Ectodermal cell (in vitro differentiated cells): ENCODE measurements around the gene POU2F1.

Experiments used
- H3K27ac ChIP-seq: 2 replicates; pipeline ENCODE4 v1.7.0; 2013; ENCODE audit warnings: mild to moderate bottlenecking, low read depth, low read length; ENCODE audit not compliant: insufficient read depth, poor library complexity, severe bottlenecking
- H3K27me3 ChIP-seq: 2 replicates; pipeline ENCODE4 v1.7.0; 2013; ENCODE audit warnings: mild to moderate bottlenecking, low read length; ENCODE audit not compliant: insufficient read depth, control insufficient read depth, poor library complexity, severe bottlenecking
- H3K36me3 ChIP-seq: one replicate; pipeline ENCODE4 v1.7.0; 2013; ENCODE audit warnings: low read length; ENCODE audit not compliant: control insufficient read depth, insufficient read depth
- H3K4me1 ChIP-seq: one replicate; pipeline ENCODE4 v1.7.0; 2013; ENCODE audit warnings: low read length; ENCODE audit not compliant: control insufficient read depth, insufficient read depth
- H3K4me3 ChIP-seq: 2 replicates; pipeline ENCODE4 v1.7.0; 2013; ENCODE audit warnings: low read depth, low read length, control low read depth; ENCODE audit not compliant: insufficient read depth
- H3K9me3 ChIP-seq: 2 replicates; pipeline ENCODE4 v1.7.0; 2013; ENCODE audit warnings: mild to moderate bottlenecking, low read length, moderate library complexity; ENCODE audit not compliant: control insufficient read depth
- WGBS, 2 experiments: methylation state at CpG; one replicate each; pipeline ENCODE4 v1.1.7; 2013; ENCODE audit warnings: missing lambda C conversion rate in 2 of 2; 5-methylcytosine and 5-hydroxymethylcytosine counted together

POU2F1 gene

GRCh38 chr1:167330601-167331293, 110.1 kb downstream of the POU2F1 start:
- Histone ChIP-seq H3K9me3 (no peaks in the 10 kb centered on the region), H3K36me3 (no peaks in the 10 kb centered on the region), H3K4me3 (no peak overlapping the region), H3K4me1 (peaks cover 11% of the 10 kb centered on the region), H3K27me3 (no peaks in the 10 kb centered on the region), H3K27ac (no peak overlapping the region)
- 100% methylated on average over 1 of the region's 1 CpG for WGBS, 2 experiments

GRCh38 chr1:167331650-167332049, 111.0 kb downstream of the POU2F1 start:
- Histone ChIP-seq H3K4me3 (no peak overlapping the region), H3K36me3 (no peaks in the 10 kb centered on the region), H3K27me3 (no peaks in the 10 kb centered on the region), H3K9me3 (no peaks in the 10 kb centered on the region), H3K27ac (no peak overlapping the region), H3K4me1 (peaks cover 11% of the 10 kb centered on the region)
- WGBS, 2 experiments = 98 to 100% methylated on average over 2 of the region's 2 CpGs

GRCh38 chr1:167332503-167332902, 111.8 kb downstream of the POU2F1 start:
- H3K36me3 ChIP-seq = no peaks in the 10 kb centered on the region
- no peak overlapping the region for H3K4me3 ChIP-seq
- 87 to 100% methylated on average over 1 of the region's 1 CpG for WGBS, 2 experiments
- H3K27me3 ChIP-seq = no peaks in the 10 kb centered on the region
- peaks cover 11% of the 10 kb centered on the region for H3K4me1 ChIP-seq
- no peaks in the 10 kb centered on the region for H3K9me3 ChIP-seq
- no peak overlapping the region for H3K27ac ChIP-seq

GRCh38 chr1:167333124-167333523, 112.4 kb downstream of the POU2F1 start:
- WGBS, 2 experiments = 94 to 98% methylated on average over 2 of the region's 2 CpGs
- Histone ChIP-seq H3K4me1 (peaks cover 11% of the 10 kb centered on the region), H3K27ac (no peak overlapping the region), H3K4me3 (no peak overlapping the region), H3K27me3 (no peaks in the 10 kb centered on the region), H3K9me3 (no peaks in the 10 kb centered on the region), H3K36me3 (no peaks in the 10 kb centered on the region)

GRCh38 chr1:167333703-167334102, 113.0 kb downstream of the POU2F1 start:
- peaks cover 3% of the 10 kb centered on the region for H3K36me3 ChIP-seq
- H3K4me3 ChIP-seq = no peak overlapping the region
- H3K27ac ChIP-seq = no peak overlapping the region
- peaks cover 5% of the 10 kb centered on the region for H3K4me1 ChIP-seq
- H3K9me3 ChIP-seq = no peaks in the 10 kb centered on the region
- H3K27me3 ChIP-seq = no peaks in the 10 kb centered on the region
- 100% methylated on average over 1 of the region's 1 CpG for WGBS, 2 experiments

- Histone ChIP-seq H3K27ac (no peak overlapping the region), H3K4me3 (no peak overlapping the region), H3K27me3 (no peaks in the 10 kb centered on the region), H3K9me3 (no peaks in the 10 kb centered on the region), H3K4me1 (no peaks in the 10 kb centered on the region), H3K36me3 (peaks cover 3% of the 10 kb centered on the region)
Measured at GRCh38 chr1:167339405-167339804, 118.7 kb downstream of the POU2F1 start.

GRCh38 chr1:167342846-167343245, 122.2 kb downstream of the POU2F1 start:
- peaks cover 3% of the 10 kb centered on the region for H3K4me1 ChIP-seq
- 89 to 92% methylated on average over 3 of the region's 3 CpGs for WGBS, 2 experiments
- peaks cover 3% of the 10 kb centered on the region for H3K36me3 ChIP-seq
- H3K9me3 ChIP-seq = no peaks in the 10 kb centered on the region
- no peaks in the 10 kb centered on the region for H3K27me3 ChIP-seq
- H3K27ac ChIP-seq = no peak overlapping the region
- H3K4me3 ChIP-seq = no peak overlapping the region

DNA sequence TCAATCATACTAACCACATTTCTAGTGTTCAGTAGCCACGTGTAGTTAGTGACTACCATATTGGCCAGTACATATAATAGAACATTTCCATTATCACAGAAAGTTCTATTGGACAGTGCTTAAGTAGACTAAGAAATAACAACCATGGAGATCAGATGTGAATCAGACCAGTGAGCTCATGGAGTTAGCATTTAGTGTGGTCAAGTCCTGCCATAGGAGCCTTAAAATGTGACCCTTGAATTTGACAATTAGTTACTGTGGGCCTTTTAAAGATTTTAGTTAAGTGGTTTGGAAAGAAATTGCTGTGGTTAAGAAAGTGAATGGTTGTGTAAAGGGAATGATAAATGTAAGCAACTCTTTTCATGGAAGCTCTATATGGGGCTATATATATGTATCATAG, 123.4 kb downstream of the POU2F1 start:
- Histone ChIP-seq H3K9me3 (no peaks in the 10 kb centered on the region), H3K4me1 (peaks cover 3% of the 10 kb centered on the region), H3K27me3 (no peaks in the 10 kb centered on the region), H3K36me3 (no peaks in the 10 kb centered on the region), H3K27ac (no peak overlapping the region), H3K4me3 (no peak overlapping the region)
- WGBS, 2 experiments = 86 to 100% methylated on average over 1 of the region's 1 CpG

DNA sequence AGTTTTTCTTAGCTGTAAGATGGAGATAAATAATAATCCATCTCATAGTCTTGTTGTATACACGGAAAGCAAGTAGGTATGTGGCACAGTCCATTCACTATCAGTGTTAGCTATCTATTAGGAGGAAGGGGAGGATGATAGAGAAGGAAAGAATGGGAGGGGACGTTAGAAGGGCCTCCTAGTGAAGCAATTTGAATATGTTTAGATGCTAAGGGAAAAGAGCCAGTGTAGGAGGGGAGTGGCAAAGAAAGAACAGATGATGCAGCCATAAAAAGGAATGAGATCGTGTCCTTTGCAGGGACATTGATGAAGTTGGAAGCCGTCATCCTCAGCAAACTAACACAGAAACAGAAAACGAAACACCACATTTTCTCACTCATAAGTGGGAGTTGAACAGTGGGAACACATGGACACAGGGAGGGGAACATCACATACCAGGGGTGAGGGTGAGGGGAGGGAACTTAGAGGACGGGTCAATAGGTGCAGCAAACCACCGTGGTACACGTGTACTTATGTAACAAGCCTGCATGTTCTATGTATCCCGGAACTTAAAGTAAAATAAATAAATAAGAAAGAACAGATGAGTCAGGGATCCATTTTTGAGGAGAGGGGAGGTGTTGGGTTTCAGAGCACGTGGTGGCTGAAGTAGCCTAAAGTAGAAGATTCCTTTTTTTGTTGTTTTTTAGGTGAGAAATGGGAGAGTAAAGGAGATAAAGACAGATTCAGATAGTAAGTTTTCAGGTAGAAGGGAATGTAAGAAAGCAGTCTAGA, 124.1 kb downstream of the POU2F1 start:
- H3K9me3 ChIP-seq = no peaks in the 10 kb centered on the region
- H3K27me3 ChIP-seq = no peaks in the 10 kb centered on the region
- H3K27ac ChIP-seq = no peak overlapping the region
- 43 to 58% methylated on average over 10 of the region's 10 CpGs for WGBS, 2 experiments
- no peak overlapping the region for H3K4me3 ChIP-seq
- no peaks in the 10 kb centered on the region for H3K36me3 ChIP-seq
- peaks cover 3% of the 10 kb centered on the region for H3K4me1 ChIP-seq

DNA sequence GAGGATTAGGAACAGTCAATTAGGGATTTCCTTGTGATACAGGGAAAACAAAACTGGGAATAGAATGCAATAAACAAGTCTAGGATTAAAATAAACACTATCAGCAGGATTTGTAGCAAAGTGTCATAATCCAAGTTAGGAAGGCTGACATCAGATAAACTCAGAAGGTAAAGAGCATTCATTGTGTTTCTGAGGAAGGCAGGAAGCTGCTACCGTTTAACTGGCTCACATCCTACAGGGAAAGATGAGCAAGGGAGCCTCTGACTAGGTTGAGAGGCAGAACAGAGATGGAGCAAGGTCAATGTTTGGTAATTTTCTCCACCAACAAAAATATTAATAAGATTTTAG, 124.7 kb downstream of the POU2F1 start:
- Histone ChIP-seq H3K4me1 (peaks cover 3% of the 10 kb centered on the region), H3K27ac (no peak overlapping the region), H3K27me3 (no peaks in the 10 kb centered on the region), H3K4me3 (no peak overlapping the region), H3K9me3 (no peaks in the 10 kb centered on the region), H3K36me3 (no peaks in the 10 kb centered on the region)
- 74 to 86% methylated on average over 1 of the region's 1 CpG for WGBS, 2 experiments
